Measurements from ENCODE around the gene GOLGA8J. TPM values are rescaled to one million over a fixed set of nuclear protein-coding genes. Genes with fewer than 3 reads are reported as not detected.

The GOLGA8J gene
- total RNA-seq, 1 experiment from 2014 or later = not detected

DNA sequence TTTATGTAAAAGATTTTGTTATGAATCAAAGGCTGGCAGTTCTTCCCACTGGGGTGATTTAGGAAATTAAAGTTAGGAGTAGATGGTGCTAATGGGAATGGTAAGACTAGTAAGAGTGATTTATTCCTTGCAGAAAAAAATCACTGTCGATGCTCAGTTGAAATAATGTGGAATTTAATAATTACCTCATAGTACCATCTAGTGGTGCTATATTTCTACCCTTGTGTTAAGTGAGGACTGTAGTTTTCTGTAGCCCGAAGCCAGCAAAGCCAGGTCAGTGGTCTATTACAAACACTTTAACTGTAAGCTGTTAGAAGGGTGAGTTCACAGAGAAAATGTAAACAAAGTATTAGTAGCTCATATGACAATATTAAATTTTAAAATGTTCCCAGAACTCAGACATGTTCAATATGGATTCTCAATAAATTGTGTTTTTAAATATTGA lies 39.5 kb upstream of the GOLGA8J start:
- no peak overlapping the region for H3K56ac ChIP-seq (ENCODE audit: insufficient read length, low read depth, low read length)
- H2AK5ac ChIP-seq (ENCODE audit: insufficient read length, low read length) = no peak overlapping the region
- H3K4me1 Mint-ChIP-seq = peaks cover 7 to 12% of the 10 kb centered on the region in 2 experiments
- no peak overlapping the region for H3K27ac ChIP-seq (ENCODE audit: insufficient read length, low read depth, low read length)
- no peak for DNase-seq
- peaks cover 1% of the 10 kb centered on the region for H3K27me3 Mint-ChIP-seq (ENCODE audit: low read depth)
- H3K79me1 ChIP-seq (ENCODE audit: insufficient read depth, low read depth, low read length, poor library complexity, severe bottlenecking) = no peaks in the 10 kb centered on the region
- H3K14ac ChIP-seq (ENCODE audit: insufficient read depth, low read length) = no peak overlapping the region
- no peaks in the 10 kb centered on the region for H3K27me3 ChIP-seq (ENCODE audit: insufficient read depth, low read length)
- no peak overlapping the region for H3K9ac ChIP-seq (ENCODE audit: extremely low read depth, insufficient read length, low read length)
- no peaks in the 10 kb centered on the region for H3K9me3 ChIP-seq (ENCODE audit: control insufficient read depth, low read depth, low read length)
- H2BK120ac ChIP-seq (ENCODE audit: low read depth, low read length, poor library complexity, severe bottlenecking) = no peak overlapping the region
- H3K4me1 ChIP-seq (ENCODE audit: insufficient read depth, low read length) = no peaks in the 10 kb centered on the region
- H3K27ac Mint-ChIP-seq = no peak overlapping the region
- H3K4me3 Mint-ChIP-seq = no peak overlapping the region
- no peak overlapping the region for H2AFZ ChIP-seq (ENCODE audit: low read length)
- no peak overlapping the region for H4K5ac ChIP-seq (ENCODE audit: insufficient read length, low read depth, low read length)
- H2BK12ac ChIP-seq (ENCODE audit: insufficient read length, low read depth, low read length) = no peak overlapping the region
- no peak overlapping the region for H2BK15ac ChIP-seq (ENCODE audit: low read depth, low read length)
- no peak overlapping the region for H3K4me2 ChIP-seq (ENCODE audit: insufficient read depth, insufficient read length, low read length)
- H4K20me1 ChIP-seq (ENCODE audit: control insufficient read depth, insufficient read depth, insufficient read length) = no peaks in the 10 kb centered on the region
- no CpG with 5 or more reads among the region's 2 CpGs for WGBS (ENCODE audit: extremely low coverage, insufficient read length, low lambda C conversion rate)
- H3K23ac ChIP-seq (ENCODE audit: insufficient read length, low read depth, low read length) = no peak overlapping the region
- no peak overlapping the region for H2BK20ac ChIP-seq (ENCODE audit: low read depth, low read length, poor library complexity, severe bottlenecking)
- no peak overlapping the region for H3K18ac ChIP-seq (ENCODE audit: insufficient read length, low read depth, low read length)
- H3T11ph ChIP-seq (ENCODE audit: low read length) = no peak overlapping the region
- no peaks in the 10 kb centered on the region for H3K36me3 Mint-ChIP-seq (ENCODE audit: insufficient read depth in 1 of 3, low read depth in 3 of 3)
- no peaks in the 10 kb centered on the region for H3K23me2 ChIP-seq (ENCODE audit: insufficient read length, low read depth, low read length, poor library complexity, severe bottlenecking)
- H3K79me2 ChIP-seq (ENCODE audit: insufficient read depth, low read length) = no peaks in the 10 kb centered on the region
- H3K9me3 Mint-ChIP-seq = no peaks in the 10 kb centered on the region; a peak in 1 of 5 replicates
- TF ChIP-seq, protein P1, sequence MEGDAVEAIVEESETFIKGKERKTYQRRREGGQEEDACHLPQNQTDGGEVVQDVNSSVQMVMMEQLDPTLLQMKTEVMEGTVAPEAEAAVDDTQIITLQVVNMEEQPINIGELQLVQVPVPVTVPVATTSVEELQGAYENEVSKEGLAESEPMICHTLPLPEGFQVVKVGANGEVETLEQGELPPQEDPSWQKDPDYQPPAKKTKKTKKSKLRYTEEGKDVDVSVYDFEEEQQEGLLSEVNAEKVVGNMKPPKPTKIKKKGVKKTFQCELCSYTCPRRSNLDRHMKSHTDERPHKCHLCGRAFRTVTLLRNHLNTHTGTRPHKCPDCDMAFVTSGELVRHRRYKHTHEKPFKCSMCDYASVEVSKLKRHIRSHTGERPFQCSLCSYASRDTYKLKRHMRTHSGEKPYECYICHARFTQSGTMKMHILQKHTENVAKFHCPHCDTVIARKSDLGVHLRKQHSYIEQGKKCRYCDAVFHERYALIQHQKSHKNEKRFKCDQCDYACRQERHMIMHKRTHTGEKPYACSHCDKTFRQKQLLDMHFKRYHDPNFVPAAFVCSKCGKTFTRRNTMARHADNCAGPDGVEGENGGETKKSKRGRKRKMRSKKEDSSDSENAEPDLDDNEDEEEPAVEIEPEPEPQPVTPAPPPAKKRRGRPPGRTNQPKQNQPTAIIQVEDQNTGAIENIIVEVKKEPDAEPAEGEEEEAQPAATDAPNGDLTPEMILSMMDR (conservative IDR thresholded peaks at IDR 0.05) = no peak
- H3K4ac ChIP-seq (ENCODE audit: low read depth, low read length) = no peak overlapping the region
- H4K91ac ChIP-seq (ENCODE audit: insufficient read length, low read depth, low read length) = no peak overlapping the region
- no peak overlapping the region for H2BK5ac ChIP-seq (ENCODE audit: insufficient read length, low read length)
- no peak overlapping the region for H4K8ac ChIP-seq (replicated peaks; ENCODE audit: insufficient read length, low read depth, low read length)
